GM21717 (cell line): ENCODE results near the gene CHRDL1.
A peak's percentile ranks its signal among the peaks of the same experiment; 100 is the strongest.
"Not testable (repeated sequence)": the region's sequence is repeated elsewhere in the genome, so short reads cannot be mapped to it uniquely, and the experiment has no call there.

Experiments used
- ATAC-seq: cut with Tn5 transposase; IDR thresholded peaks from one replicate; pipeline ENCODE4 v1.9.1; 2021; ENCODE audit warnings: mild to moderate bottlenecking, moderate library complexity; ENCODE audit not compliant: unreplicated experiment

The CHRDL1 gene

GRCh38 chrX:110667706-110668105 lies 127.9 kb downstream of the CHRDL1 start:
- no peak for ATAC-seq

DNA sequence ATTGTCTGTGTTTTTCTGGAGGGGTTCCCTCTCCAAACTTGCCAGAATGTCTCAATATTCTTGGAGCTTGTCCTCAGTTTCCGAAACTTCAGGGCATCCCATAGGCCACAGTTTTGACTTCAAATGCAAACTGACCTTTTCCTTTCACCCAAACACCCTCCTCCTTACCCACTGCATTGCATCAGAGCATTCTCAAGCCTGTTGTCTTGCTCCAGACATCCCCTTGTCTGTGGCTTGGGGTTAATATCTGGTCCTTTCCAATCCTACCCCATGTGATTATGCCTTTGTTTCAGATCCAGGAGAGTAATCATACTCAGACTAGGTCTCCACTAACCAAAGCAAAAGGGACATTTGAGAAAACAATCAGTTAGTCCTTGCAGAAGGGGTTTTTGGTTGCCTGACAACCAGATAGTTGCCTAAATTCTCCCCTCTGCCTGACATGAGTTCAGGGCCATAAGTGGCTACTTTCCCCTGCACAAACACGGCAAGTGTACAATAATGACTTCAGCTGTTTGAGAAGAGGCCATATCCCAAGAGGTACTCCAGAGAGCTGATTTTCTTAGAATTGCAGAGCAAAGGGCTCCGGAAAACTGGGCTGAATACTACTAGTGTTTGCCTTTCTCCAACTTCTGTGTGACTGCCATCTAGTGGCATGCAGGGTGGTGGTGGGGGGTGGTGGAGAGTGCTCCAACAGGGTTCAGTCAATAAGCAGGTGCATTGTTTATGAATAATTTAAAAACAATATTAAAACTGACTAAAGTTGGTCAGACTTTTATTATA lies 130.2 kb downstream of the CHRDL1 start:
- ATAC-seq, result peak; percentile 82

- no peak for ATAC-seq
Measured at GRCh38 chrX:110657073-110657472, 138.5 kb downstream of the CHRDL1 start.

- not testable (repeated sequence) for ATAC-seq
Measured at GRCh38 chrX:110654280-110654679, 141.3 kb downstream of the CHRDL1 start.

- ATAC-seq, result no peak
Measured at GRCh38 chrX:110646386-110646785, 149.2 kb downstream of the CHRDL1 start.
